HG03439 (cell line): ENCODE measurements around the gene ACSS2.

Experiments
- ATAC-seq: cut with Tn5 transposase; IDR thresholded peaks from one replicate; pipeline ENCODE4 v1.9.1; 2021; ENCODE audit warnings: mild to moderate bottlenecking, moderate library complexity; ENCODE audit not compliant: unreplicated experiment

ACSS2 gene

GRCh38 chr20:34945315-34946077 lies 69.1 kb downstream of the ACSS2 start:
- no peak for ATAC-seq

DNA sequence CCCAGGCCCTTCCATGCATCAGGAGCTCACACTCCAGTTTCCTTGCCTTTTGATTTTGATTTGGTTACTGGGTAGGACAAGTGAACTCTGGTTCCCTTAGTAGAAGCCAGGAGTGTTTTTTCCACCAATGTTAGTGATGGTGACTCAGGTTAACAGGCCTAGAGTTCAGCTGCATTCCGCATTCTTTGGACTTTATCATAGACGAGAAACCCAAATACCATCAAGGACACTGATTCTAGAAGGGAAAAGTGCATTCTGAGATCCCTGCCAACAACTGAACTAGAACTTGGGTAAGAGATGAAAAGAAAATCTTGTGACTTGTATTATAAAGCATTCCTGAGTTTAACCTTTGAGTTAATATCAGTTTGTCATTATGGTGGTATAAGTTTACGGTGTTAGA lies 70.2 kb downstream of the ACSS2 start:
- ATAC-seq, result no peak

DNA sequence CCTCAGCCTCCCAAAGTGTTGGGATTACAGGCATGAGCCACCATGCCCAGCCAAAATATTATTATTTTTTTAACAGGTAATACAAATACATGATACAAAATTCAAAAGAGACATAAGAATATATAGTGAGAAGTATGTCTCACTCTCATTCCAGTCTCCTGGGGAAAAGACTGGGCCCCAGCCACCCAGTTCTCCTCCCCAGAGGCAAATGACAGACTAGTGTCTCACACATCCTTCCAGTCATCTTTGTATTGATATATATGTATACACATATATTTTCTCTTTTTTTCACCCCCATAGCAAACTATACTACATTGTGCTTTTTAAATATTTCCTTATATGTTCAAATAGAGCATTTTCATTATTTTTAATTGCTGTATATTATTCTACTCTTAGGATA lies 70.9 kb downstream of the ACSS2 start:
- no peak for ATAC-seq

DNA sequence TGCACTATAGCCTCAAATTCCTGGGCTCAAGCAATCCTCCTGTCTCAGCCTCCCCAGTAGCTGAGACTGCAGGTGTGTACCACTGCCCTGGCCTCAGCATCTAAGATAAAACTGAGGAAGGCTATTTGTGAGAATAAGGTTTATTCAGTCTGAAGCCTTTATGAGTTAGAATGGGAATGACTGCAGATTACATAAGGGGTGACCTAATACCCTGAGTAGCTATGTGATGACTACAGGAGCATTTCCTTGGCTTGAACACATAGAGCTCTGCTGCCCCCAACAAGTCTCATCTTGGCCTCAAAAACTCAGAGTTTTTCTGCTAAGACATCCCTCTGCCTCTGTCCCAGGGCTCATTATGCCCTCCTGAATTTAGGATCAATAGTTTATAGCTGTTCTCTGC lies 71.6 kb downstream of the ACSS2 start:
- no peak for ATAC-seq

DNA sequence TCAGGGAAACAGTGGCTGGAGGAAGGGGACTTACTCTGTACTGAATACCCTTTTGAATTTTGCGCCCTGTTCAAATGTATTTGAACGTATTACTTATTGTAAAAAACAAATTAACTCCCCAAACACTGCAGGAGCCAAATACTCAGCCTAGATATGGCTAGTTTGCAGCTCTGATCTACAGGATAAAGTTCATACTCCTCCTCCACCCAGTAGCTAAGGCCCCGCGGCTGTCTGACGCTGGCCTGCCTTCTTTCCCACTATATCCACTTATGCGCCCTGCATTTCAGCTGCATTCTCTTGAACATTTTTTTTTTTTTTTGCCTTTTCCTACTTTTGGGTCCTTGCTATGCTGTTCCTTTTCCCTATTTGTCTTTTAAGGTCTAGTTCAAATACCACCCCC lies 72.7 kb downstream of the ACSS2 start:
- ATAC-seq, result no peak

DNA sequence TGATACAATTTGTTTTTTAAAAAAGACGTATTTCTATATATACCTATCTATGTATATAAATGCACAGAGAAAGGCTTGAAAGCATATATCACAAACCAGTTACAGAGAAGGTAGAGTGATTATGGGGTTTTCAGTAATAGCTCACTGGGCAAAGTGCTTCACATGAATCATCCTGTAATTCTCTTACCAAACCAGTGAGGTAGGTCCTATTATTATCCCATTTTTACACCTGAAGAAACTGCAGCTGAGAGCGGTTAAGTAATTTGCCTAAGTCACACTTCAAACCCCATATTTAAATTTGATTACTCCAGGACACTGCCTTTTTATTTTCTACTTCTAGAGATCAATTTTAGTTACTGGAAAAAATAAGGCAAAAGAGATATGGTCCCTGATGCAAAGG lies 74.8 kb downstream of the ACSS2 start:
- ATAC-seq, result no peak

GRCh38 chr20:34951652-34952051 lies 75.2 kb downstream of the ACSS2 start:
- ATAC-seq, result no peak

- ATAC-seq, result no peak
Measured at GRCh38 chr20:34952671-34953070, 76.3 kb downstream of the ACSS2 start.

- no peak for ATAC-seq
Measured at GRCh38 chr20:34953960-34954359, 77.5 kb downstream of the ACSS2 start.

- ATAC-seq, result no peak
Measured at GRCh38 chr20:34954904-34955230, 78.5 kb downstream of the ACSS2 start.

DNA sequence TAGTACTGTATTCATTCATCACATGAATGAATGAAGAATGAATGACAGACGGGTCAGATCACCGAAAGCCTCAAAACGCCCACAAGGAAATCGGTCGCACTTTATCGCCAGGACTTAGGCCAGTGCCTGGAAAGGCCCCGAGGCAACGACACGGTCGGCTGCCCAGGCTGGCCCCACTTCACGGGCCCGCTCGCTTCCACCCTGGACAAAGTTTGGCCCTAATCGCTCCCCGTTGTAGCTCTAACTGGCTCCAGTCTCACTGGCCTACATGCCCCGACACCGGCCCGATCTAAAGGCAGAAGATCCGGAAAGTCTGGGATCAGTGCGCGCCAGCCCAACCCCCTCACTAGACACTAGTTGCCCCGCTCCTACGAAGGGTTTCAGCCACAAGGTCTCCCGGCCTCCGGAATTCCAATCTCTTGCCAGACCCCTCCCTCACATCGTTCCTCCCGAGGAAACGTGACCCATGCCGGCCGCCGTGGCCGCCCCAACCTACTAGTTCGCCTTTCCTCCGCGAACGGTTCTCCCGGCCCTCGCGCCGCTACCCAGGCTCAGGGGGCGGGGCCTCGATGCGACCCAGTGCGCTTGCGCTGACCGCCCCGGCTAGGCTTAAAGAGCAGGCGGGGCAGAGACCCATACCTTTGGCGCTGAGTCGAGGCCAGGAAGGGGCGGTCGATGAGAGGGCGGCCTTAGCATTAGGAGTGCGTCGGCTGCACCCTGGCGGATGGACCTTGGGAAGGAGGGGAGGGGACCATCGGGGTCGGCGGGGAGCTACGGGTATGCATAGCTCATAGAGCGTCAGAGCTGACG lies 79.0 kb downstream of the ACSS2 start, which contains the start of the genes GSS and MYH7B:
TSS of gene GSS (minus strand) at position 576 of the 810 bp plus-strand sequence. CDS start 3,954 bp downstream, outside the sequence.
TSS of gene MYH7B (plus strand) at position 638 of the 810 bp plus-strand sequence. CDS start 22,138 bp downstream, outside the sequence.
- peak; percentile 92 for ATAC-seq

- no peak for ATAC-seq
Measured at GRCh38 chr20:34956041-34956458, 79.6 kb downstream of the ACSS2 start.

- no peak for ATAC-seq
Measured at GRCh38 chr20:34956751-34957472, 80.5 kb downstream of the ACSS2 start.

DNA sequence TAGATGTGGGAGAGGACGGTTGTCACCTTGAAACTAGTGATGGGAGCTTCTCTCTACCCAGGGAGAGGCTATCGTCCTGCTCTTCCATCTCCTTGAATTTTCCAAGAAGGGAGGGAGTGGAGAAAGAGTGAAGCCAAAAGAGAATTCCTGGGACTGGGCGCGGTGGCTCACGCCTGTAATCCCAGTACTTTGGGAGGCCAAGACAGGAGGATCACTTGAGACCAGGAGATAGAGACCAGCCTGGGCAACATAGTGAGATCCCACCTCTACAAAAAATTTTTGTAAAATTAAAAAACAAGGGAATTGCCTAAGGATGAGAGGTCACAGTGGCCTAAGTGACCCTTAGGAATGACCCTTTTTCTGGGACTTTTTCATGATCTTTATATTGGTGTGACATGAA lies 88.1 kb downstream of the ACSS2 start:
- no peak for ATAC-seq

- no peak for ATAC-seq
Measured at GRCh38 chr20:34965051-34965450, 88.6 kb downstream of the ACSS2 start.

DNA sequence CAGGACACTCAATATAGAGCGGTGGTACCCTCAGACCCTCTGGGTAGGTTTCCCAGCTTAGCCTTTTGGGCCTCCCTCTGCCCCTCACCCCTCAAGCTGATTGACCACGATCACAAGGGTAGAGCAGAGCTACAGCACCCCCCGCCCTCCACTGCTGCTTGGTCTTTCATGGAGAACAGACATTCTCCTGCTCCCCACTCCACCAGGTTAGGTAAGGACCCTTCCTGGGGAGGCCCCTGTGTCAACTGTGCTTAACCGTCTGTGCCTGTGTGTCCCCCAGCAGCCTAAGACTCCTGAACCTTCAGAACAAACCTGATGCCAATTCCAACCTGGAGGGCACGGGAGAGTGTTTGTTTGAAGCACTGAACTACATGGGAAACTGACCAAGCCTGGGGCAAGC lies 91.0 kb downstream of the ACSS2 start:
- no peak for ATAC-seq

GRCh38 chr20:34968042-34968775 lies 91.8 kb downstream of the ACSS2 start:
- ATAC-seq, result no peak

DNA sequence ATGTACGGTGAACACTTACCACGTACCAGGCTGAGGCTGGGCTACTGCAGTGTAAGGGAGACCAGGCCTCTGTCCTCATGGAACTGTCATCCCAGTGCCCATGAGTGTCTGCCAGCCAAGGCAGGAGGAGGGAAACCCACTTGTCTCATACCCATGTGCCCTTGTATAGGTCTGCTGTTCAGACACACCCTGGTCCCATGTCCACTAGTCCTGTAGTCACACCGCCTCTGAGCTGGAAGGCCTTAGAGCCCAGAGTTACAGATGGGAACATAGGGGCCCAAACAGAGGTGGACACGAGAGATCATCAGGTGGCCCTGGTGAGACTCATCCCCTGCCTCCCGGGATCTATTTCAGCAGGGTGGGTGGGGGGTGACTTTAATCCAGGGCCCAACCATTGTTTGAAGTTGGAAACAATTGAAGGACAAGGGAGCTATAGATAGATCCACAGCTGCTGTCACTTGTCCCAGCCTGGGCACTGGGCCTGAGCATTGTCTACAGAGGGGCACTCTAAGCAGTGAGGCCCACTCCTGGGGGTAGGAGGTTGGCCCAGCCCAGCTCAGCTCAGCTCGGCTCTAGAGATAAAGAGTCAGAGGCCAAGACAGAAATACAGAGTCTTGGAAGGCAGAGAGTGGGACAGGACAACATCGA lies 93.9 kb downstream of the ACSS2 start:
- ATAC-seq, result no peak

GRCh38 chr20:34970846-34971560 lies 94.6 kb downstream of the ACSS2 start:
- no peak for ATAC-seq
